NT2/D1 (cell line): Measurements from ENCODE around the gene MAML2.

ENCODE experiments used
- DNase-seq: peaks from one replicate; pipeline ENCODE4 v3.0.0-alpha.2; 2011; ENCODE audit warnings: low read depth, low spot score
- H3K27me3 ChIP-seq: 2 replicates; pipeline ENCODE4 v1.6.0; 2011; ENCODE audit warnings: mild to moderate bottlenecking; ENCODE audit not compliant: insufficient read length, insufficient read depth
- H3K36me3 ChIP-seq: 2 replicates; pipeline ENCODE4 v1.6.1; 2011; ENCODE audit warnings: mild to moderate bottlenecking, low read length, mixed read lengths; ENCODE audit not compliant: insufficient read depth, insufficient read length
- H3K4me1 ChIP-seq: 2 replicates; pipeline ENCODE4 v1.5.1; 2011; ENCODE audit not compliant: insufficient read depth, insufficient read length
- H3K4me3 ChIP-seq: 2 replicates; pipeline ENCODE4 v1.5.1; 2011; ENCODE audit warnings: low read depth; ENCODE audit not compliant: insufficient read length
- H3K9ac ChIP-seq: 2 replicates; pipeline ENCODE4 v1.6.0; 2011; ENCODE audit warnings: low read depth; ENCODE audit not compliant: insufficient read length
- H3K9me3 ChIP-seq: 2 replicates; pipeline ENCODE4 v1.5.1; 2011; ENCODE audit warnings: mild to moderate bottlenecking, low read length; ENCODE audit not compliant: insufficient read depth
- SUZ12 ChIP-seq: IDR thresholded peaks from 2 replicates; pipeline ENCODE4 v1.6.1; 2011; ENCODE audit not compliant: insufficient read length, insufficient read depth; ENCODE audit errors: extremely low read depth
- YY1 ChIP-seq: IDR thresholded peaks from 2 replicates; pipeline ENCODE4 v1.6.1; 2011; ENCODE audit not compliant: insufficient read length, insufficient read depth
- ZNF274 ChIP-seq: IDR thresholded peaks from 2 replicates; pipeline ENCODE4 v1.6.1; 2011; ENCODE audit warnings: mild to moderate bottlenecking, low read depth, low read length

The MAML2 gene

GRCh38 chr11:96045622-96046456 lies 297.2 kb downstream of the MAML2 start:
- Histone ChIP-seq H3K36me3 (no peaks in the 10 kb centered on the region), H3K27me3 (no peaks in the 10 kb centered on the region), H3K4me3 (no peak overlapping the region), H3K9me3 (no peaks in the 10 kb centered on the region), H3K9ac (no peak overlapping the region), H3K4me1 (no peaks in the 10 kb centered on the region)
- DNase-seq: peak; percentile 50
- TF ChIP-seq ZNF274 (no peak), YY1 (no peak), SUZ12 (no peak)

GRCh38 chr11:96044747-96045146 lies 298.2 kb downstream of the MAML2 start:
- Histone ChIP-seq H3K4me3 (no peak overlapping the region), H3K27me3 (no peaks in the 10 kb centered on the region), H3K36me3 (no peaks in the 10 kb centered on the region), H3K4me1 (no peaks in the 10 kb centered on the region), H3K9me3 (no peaks in the 10 kb centered on the region), H3K9ac (no peak overlapping the region)
- TF ChIP-seq YY1: no peak
- no peak for TF ChIP-seq ZNF274
- TF ChIP-seq SUZ12: no peak
- DNase-seq: no peak

GRCh38 chr11:96044311-96044710 lies 298.7 kb downstream of the MAML2 start:
- Histone ChIP-seq H3K36me3 (no peaks in the 10 kb centered on the region), H3K27me3 (no peaks in the 10 kb centered on the region), H3K9ac (no peak overlapping the region), H3K9me3 (no peaks in the 10 kb centered on the region), H3K4me3 (no peak overlapping the region), H3K4me1 (no peaks in the 10 kb centered on the region)
- no peak for DNase-seq
- TF ChIP-seq SUZ12 (no peak), YY1 (no peak), ZNF274 (no peak)

GRCh38 chr11:96043291-96043690 lies 299.7 kb downstream of the MAML2 start:
- H3K27me3 ChIP-seq: no peaks in the 10 kb centered on the region
- no peaks in the 10 kb centered on the region for H3K4me1 ChIP-seq
- no peak for TF ChIP-seq SUZ12
- TF ChIP-seq YY1: no peak
- no peak for TF ChIP-seq ZNF274
- H3K36me3 ChIP-seq: no peaks in the 10 kb centered on the region
- no peak overlapping the region for H3K4me3 ChIP-seq
- H3K9me3 ChIP-seq: no peaks in the 10 kb centered on the region
- no peak for DNase-seq
- H3K9ac ChIP-seq: no peak overlapping the region

- Histone ChIP-seq H3K9me3 (no peaks in the 10 kb centered on the region), H3K4me1 (no peaks in the 10 kb centered on the region), H3K27me3 (no peaks in the 10 kb centered on the region), H3K9ac (no peak overlapping the region), H3K36me3 (no peaks in the 10 kb centered on the region), H3K4me3 (no peak overlapping the region)
- TF ChIP-seq YY1 (no peak), ZNF274 (no peak), SUZ12 (no peak)
- DNase-seq: no peak
Measured at GRCh38 chr11:96038046-96038445, 304.9 kb downstream of the MAML2 start.

GRCh38 chr11:96037405-96037949 lies 305.5 kb downstream of the MAML2 start:
- no peaks in the 10 kb centered on the region for H3K4me1 ChIP-seq
- H3K36me3 ChIP-seq: no peaks in the 10 kb centered on the region
- H3K9me3 ChIP-seq: no peaks in the 10 kb centered on the region
- H3K27me3 ChIP-seq: no peaks in the 10 kb centered on the region
- no peak overlapping the region for H3K4me3 ChIP-seq
- no peak for DNase-seq
- TF ChIP-seq SUZ12: no peak
- TF ChIP-seq ZNF274: no peak
- TF ChIP-seq YY1: no peak
- H3K9ac ChIP-seq: no peak overlapping the region

- Histone ChIP-seq H3K9me3 (no peaks in the 10 kb centered on the region), H3K36me3 (no peaks in the 10 kb centered on the region), H3K9ac (no peak overlapping the region), H3K4me1 (no peaks in the 10 kb centered on the region), H3K27me3 (no peaks in the 10 kb centered on the region), H3K4me3 (no peak overlapping the region)
- no peak for DNase-seq
- TF ChIP-seq SUZ12: no peak
- no peak for TF ChIP-seq YY1
- TF ChIP-seq ZNF274: no peak
Measured at GRCh38 chr11:96036863-96037262, 306.1 kb downstream of the MAML2 start.
